Epidermal melanocyte (primary cell): ENCODE measurements around the gene FNIP2.
"Not testable (repeated sequence)": the region's sequence is repeated elsewhere in the genome, so short reads cannot be mapped to it uniquely, and the experiment has no call there.

Experiments used
- DNase-seq: peaks from one replicate; pipeline ENCODE4 v3.0.0; 2011; ENCODE audit warnings: low spot score; ENCODE audit not compliant: insufficient read length

FNIP2 gene

DNA sequence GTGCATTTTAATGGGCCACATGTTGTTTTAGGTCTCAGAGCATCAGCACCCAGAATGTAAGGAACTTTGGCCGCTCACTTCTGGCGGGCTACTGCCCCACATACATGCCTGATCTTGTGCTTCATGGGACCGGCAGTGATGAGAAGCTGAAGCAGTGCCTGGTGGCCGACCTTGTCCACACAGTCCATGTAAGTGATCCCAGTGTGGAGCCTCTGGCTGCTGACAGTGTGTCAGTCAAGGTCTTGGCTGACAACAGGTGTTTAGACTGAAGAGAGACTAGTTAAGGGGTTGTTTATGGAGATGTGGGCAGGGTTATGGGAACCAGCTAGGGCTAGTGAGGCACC, 101.4 kb downstream of the FNIP2 start:
- DNase-seq, result no peak

DNA sequence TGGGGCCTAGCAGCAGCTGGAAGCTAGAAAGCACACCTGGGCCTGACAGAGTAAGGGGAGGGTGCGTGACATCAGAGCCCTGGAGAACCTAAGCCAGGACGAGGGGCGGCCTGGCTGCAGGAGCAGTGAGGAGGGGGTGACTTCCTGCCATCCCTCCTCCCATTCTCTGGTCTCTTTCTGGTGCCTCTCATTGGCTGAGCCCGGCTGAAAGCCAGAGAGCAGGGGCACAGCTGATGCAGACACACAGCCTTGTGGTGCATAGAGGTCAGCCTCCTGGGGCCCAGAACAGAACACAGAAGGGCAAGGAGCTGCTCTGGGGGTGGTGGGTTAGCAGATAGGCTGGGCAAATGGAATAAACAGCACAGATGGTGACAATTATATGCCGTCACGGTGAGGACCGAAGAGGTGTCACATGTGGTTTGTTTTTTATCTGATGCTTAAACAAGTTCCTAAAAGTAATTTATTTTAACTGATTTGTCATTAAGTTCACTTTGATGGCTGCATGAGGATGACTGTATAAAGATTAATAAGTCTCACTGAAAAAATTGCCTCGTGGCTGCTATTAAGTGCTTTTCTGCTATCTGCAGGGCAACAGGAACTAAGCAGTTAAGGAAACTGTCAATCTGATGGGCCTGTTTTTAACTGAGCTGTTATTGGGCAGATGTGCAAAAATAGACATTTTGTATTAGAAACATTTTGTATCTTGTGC, 102.0 kb downstream of the FNIP2 start:
- no peak for DNase-seq

DNA sequence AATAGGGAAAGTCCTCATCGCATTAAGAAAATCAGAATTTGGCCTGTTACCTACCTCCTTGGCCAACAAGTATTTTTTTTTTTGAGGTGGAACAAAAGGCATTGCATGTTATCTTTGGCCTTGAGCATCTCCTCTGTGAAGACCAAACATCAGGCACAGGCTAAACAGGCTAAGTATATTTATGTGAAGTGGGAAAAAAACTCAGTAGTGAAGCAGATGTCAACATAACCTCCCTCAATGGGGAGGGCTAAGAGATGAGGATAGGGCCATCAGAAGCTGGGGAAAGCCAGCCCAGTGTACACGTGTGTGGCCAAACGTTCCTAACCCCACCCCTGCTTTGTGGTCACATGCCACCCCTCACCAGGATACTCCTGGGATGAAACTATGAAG, 102.5 kb downstream of the FNIP2 start:
- no peak for DNase-seq

DNA sequence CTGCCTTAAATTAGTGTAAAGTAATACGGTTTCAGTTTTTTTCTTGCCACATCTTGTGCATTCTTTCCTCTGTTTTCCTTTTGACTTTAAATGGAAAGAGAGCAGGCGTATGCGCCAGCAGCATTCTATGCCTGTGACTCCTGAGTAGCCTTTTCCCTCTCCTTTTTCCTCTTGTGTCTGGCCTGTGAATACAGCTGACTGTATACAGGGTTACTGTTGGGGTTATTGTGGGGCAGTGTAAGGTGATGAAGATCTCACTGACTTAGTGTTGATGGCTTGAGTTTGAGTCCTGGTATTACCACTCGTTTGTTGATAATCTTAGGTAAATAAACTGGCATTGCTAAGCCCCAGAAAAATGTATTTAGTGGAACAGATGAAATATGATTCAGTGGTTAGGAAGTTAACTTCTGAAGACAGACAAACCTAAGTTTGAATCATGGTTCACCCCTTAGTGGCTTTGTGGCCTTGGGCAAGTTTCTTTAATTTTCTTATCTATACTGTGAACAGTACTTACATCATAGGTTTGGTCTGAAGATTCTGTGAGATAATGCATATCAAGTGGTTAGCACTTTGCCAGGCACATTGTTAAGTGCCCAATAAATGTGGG, 105.1 kb downstream of the FNIP2 start:
- DNase-seq, result no peak

DNA sequence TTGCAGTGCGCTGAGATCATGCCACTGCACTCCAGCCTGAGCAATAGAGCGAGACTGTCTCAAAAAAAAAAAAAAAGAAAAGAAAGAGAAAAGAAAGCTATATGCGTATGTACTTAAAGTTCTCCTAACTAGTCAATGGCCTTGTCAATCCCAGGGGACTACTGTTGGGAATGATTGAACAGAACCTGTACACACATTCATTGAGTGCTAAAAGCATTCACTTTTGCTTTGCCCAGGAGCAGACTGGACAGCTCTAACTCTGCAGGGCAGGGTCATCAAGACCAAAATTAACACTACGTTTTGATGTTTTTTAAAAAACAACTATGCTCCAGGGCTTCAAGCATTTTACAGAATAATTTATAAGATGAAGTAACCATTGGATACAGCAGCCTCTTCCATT, 106.2 kb downstream of the FNIP2 start:
- DNase-seq, result no peak

DNA sequence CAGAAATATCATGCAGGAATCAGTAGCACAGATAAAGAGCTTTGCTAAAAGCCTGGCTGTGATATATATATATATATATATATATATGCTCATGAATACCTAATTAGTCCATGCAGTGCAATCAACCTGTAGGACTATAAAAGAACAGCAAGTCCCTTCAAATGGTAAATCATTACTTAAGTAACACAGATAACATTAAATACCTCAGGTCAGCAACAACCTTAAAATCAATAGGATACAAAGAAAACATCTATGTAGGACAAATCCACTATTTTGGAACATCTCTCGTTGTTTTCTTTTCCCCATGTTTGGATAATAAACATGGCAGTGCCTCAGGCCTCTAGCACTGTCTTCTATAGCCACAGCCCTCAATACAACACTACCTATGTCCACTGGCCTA, 106.6 kb downstream of the FNIP2 start:
- DNase-seq, result no peak

DNA sequence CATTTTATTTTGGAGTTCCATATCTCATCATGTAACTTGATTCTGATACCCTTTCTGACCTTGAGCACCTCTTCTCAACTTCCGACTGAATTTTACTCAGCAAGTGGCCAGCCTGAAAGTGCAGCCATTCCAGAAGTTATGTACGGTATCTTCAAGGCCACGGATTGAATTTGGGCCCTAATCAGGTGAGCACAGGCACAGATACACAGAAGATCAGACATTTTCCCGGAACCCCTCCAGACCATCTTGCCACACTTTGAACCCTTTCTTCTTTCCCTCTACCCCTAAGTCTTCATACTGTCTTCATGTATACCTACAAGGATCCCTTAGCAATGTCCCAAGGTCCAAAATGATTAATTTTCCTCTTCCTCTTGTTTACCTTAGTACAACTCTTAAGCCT, 108.2 kb downstream of the FNIP2 start:
- no peak for DNase-seq

DNA sequence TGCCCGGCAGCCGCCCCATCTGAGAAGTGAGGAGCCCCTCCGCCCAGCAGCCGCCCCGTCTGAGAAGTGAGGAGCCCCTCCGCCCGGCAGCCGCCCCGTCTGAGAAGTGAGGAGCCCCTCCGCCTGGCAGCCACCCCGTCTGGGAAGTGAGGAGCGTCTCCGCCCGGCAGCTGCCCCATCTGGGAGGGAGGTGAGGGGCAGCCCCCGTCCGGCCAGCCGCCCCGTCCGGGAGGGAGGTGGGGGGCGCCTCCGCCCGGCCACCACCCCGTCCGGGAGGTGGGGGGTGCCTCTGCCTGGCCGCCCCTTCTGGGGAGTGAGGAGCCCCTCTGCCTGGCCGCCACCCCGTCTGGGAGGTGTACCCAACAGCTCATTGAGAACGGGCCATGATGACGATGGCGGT, 113.3 kb downstream of the FNIP2 start:
- not testable (repeated sequence) for DNase-seq

DNA sequence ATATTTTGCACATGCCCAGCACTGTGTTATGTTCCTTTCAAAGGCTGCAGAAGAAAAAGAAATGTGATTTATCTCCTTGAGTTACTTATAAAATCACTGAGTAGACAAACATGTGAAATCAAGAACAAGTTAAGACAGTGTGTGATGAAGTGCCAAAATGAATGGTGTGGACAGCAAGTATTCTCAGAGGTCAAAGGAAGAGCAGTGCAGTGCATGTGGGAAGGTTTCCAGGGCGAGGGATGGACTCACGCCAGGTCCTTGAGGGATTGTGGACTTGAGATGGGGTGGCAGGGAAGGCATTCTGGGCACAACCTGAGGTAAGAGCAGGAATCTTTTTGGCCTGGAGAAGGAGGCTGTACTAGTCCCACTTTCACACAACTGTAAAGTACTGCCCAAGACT, 115.5 kb downstream of the FNIP2 start:
- DNase-seq, result no peak

DNA sequence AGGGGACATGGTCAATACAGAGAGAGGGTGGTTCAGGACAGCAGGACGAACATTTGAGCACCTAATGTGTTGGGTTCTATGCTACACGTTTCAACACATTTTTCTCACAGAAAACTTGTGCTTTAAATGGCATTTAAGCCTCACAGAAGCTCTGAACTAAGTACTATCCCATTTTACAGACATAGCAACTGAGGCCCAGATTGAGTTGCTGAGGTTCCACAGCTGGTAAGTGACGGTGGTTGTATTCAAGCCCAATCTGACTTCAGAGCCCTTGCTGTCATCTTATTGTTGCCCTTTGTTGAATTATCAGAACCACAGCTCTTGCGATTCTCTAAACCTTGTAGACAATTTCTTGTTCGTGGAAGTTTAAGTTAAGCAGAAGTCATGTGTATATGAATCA, 116.7 kb downstream of the FNIP2 start:
- DNase-seq, result no peak

DNA sequence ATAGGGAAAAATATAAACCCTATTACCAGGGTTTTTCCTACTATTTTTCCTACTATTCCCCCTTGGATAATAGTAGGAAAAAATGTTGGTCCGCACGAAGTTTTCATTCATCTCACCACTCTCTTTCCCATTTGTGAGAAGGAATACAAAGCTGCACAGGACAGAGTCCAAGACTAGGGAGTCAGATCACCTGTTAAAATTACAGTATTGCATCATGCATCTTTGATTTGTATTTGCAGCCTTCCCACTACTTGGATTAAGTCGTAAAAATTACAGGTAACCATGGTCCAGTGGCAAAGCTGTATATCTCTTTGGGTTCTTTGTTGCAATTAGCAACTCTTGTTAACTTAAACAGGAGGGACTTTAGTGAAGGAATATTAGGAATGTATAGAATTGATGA, 121.5 kb downstream of the FNIP2 start:
- no peak for DNase-seq

DNA sequence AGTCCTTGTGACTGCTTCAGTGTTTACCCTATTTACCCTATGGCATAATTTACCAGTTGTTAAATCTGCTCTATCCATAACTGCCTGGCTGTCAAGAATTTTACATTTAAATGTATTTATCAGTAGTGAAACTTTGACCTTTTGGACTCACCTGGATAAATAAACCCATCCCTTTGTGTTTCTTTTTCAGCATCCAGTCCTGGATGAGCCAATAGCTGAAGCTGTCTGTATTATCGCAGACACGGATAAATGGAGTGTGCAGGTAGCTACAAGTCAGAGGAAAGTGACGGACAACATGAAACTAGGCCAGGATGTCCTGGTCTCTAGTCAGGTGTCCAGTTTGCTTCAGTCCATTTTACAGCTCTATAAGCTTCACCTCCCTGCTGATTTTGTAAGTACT, 122.4 kb downstream of the FNIP2 start:
- DNase-seq, result no peak

DNA sequence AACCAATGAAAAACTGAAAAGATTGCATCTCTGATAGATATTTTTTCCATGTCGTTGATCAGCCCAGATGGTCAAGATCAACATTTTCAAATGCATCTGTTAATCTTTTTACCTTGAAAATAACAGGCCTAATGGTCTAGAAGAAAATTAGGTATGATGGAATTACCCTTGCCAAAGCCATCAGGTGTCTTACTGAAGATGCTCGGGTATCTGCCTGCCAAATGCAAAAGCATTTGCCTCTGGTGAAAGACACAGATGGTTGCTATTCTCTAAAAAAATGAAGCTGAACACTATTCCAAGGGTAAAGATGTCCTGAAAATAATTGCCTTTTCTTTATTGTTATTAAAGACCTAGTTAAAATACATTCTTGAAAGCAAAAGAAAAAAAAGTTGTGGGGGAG, 126.0 kb downstream of the FNIP2 start:
- DNase-seq, result no peak

DNA sequence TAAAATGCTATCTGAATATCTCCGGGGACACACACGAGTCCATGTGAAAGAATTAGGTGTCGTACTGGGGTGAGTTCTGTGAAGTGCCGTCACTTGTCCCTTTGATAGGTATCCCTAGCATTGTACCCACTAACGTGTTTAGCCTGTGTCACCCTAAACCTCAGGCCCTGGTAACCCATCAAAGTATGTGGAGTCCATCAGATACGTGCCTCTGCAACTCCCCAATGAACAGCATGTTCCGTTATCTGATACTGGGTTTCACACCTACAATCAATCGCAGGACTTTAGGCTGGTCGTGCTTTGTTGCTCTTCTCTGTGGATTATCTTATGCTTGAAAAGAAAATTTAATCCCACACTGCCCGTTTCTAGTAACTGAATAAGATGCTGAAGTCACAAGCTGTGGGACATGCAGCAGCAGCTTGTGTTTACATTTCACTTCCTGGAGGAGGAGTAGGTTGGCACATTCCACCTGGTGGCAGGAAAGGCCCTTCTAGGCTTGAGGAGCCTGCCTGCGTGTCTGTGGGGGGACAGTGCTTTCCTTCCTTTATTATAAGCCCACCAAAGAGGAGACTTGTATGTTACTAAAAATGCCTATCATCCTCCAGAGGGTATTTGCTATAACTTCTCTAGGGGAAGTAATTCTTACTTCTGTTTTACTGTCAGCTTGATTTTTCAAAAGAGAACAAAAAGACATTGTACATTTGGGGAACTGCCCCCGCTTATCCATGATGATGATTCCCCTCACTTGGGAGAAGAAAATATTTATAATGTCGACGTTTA, 127.2 kb downstream of the FNIP2 start:
- DNase-seq, result no peak

DNA sequence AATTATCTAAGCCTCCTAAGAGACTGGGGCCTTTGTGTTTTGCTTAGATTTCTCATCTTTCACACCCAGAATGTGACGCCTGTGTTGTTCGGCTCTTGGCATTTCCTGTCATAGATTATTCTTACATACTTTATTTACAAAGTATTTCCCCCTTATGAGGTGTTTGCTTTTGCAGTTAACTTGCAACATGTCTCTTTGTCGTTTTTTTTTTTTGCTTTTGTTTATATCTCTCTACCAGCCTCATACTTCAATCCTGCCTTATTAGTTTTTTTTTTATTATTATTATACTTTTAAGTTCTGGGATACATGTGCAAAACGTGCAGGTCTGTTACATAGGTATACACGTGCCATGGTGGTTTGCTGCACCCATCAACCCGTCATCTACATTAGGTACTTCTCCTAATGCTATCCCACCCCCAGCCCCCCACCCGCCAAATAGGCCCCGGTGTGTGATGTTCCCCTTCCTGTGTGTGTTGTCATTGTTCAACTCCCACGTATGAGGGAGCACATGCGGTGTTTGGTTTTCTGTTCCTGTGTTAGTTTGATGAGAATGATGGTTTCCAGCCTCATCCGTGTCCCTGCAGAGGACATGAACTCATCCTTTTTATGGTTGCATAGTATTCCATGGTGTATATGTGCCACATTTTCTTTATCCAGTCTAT, 127.9 kb downstream of the FNIP2 start:
- DNase-seq, result not testable (repeated sequence)

DNA sequence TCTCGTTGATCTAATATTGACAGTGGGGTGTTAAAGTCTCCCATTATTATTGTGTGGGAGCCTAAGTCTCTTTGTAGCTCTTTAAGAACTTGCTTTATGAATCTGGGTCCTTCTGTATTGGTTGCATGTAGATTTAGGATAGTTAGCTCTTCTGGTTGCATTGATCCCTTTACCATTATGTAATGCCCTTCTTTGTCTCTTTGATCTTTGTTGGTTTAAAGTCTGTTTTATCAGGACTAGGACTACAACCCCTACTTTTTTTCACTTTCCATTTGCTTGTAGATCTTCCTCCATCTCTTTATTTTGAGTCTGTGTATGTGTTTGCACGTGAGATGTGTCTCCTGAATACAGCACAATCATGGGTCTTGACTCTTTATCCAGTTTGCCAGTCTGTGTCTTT, 131.6 kb downstream of the FNIP2 start:
- not testable (repeated sequence) for DNase-seq

DNA sequence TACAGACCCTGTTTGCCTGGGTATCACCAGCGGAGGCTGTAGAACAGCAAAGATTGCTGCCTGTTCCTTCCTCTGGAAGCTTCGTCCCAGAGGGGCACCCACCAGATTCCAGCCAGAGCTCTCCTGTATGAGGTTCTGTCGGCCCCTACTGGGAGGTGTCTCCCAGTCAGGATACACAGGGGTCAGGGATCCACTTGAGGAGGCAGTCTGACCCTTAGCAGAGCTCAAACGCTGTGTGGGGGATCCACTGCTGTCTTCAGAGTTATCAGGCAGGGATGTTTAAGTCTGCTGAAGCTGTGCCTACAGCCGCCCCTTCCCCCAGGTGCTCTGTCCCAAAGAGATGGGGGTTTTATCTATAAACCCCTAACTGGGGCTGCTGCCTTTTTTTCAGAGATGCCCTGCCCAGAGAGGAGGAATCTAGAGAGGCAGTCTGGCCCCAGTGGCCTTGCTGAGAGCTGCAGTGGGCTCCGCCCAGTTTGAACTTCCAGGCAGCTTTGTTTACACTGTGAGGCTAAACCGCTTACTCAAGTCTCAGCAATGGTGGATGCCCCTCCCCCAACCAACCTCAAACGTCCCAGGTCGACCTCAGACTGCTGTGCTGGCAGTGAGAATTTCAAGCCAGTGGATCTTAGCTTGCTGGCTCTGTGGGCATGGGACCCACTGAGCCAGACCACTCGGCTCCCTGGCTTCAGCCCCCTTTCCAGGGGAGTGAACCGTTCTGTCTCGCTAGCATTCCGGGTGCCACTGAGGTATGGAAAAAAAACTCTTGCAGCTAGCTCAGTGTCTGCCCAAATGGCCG, 133.7 kb downstream of the FNIP2 start:
- not testable (repeated sequence) for DNase-seq

DNA sequence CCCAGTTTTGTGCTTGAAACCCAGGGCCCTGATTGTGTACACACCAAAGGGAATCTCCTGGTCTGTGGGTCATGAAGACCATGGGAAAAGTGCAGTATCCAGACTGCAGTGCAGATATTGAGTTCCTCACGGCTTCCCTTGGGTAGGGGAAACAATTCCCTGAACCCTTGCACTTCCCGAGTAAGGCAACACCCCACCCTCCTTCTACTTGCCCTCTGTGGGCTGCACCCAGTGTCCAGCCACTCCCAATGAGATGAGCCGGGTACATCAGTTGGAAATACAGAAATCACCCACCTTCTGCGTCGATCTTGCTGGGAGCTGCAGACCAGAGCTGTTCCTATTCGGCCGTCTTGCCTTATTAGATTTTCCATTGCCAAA, 134.2 kb downstream of the FNIP2 start:
- DNase-seq, result no peak

DNA sequence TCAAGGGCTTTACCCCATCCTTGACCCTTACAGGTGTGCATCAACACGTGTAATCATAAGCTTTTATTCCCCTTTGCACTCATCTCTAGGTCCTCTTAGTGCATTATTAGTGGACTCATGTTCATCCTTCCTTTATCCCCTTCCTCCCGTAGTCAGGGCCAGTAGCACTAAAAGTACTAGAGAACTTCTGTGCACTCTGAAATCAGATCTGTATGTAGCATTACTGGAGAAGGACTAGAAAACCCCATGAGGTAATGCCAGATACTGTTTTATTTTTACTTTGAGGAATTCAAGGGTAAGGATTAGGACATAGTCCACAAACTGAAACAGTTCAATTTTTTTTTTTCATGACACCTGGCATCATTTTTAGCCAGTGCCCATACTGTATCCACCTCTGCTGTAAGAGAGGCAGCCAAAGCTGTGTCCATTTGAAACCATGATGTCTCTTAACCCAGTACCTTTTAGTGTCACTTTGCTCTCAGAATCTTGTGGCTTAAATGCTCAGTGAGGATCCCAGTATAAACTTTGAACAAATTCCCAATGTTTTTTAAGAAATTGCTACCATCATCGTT, 134.7 kb downstream of the FNIP2 start:
- no peak for DNase-seq

DNA sequence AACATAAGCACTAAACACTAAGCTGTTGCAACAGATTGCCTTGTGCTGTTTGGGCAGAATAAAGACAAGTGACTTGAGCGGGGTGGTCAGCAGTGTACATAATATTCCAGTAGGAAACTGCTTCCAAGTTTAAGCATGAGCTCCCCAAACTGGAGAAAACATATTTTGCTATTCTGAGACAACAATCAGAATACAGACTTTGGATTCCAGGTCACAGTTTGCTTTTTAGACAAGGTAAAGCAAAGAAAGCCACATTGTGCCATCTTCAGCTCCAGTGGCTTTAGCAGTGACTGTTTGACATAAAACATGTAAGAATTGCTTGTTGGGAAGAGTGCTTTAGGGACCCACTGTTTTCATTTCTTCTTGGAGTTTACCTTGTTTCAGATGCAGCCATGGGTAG, 136.0 kb downstream of the FNIP2 start:
- DNase-seq, result no peak

DNA sequence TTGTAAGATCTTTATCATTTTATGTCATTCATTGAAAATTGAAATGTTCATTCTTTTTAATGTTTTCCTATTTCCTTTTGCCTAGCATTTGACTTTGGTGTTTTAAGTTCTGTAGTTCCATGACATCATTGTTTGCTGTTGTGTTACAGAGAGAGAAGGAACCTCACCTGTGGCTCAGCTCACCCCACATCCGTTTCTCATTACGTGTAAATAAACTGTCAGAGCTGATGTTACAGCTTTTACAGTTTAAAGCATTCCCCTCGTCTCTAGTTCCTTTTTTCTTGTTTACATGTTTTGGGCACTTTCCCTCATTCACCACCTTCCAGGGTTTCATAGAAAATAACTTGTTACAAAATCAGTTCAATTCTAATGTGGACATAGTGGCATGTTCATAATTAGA, 137.2 kb downstream of the FNIP2 start:
- DNase-seq, result no peak
